LNCAP (cell line): Measurements from ENCODE around the gene DYRK4.

Experiments
- CTCF ChIP-seq: fragments of 450-650 bp; IDR thresholded peaks from 2 replicates; pipeline ENCODE4 v1.5.1; 2017; ENCODE audit warnings: mild to moderate bottlenecking

DYRK4 gene

GRCh38 chr12:4555804-4556203, 6.2 kb upstream of the DYRK4 start:
- no peak for TF ChIP-seq CTCF

- no peak for TF ChIP-seq CTCF
These were observed 5.1 kb upstream of the DYRK4 start for GRCh38 chr12:4556735-4557530.

- no peak for TF ChIP-seq CTCF
These were observed 4.4 kb upstream of the DYRK4 start for GRCh38 chr12:4557586-4557985.

DNA sequence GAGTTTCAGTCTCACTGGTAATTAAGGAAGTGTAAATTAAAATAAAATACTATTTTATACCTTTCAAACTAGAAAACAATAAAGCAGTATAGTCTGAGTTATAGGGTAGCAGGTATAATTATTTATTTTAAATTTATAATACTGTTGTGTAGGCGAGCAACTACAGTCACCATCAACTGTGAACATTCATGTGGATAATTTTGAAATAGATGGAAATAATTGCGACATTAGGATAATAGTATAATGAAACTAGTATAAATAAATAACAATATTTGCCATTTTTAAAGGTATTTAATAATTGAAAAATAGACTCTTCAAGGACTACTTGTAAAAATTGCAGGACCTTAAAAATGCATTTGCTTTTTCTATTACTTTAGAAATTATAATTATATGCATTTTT, 3.8 kb upstream of the DYRK4 start:
- no peak for TF ChIP-seq CTCF

DNA sequence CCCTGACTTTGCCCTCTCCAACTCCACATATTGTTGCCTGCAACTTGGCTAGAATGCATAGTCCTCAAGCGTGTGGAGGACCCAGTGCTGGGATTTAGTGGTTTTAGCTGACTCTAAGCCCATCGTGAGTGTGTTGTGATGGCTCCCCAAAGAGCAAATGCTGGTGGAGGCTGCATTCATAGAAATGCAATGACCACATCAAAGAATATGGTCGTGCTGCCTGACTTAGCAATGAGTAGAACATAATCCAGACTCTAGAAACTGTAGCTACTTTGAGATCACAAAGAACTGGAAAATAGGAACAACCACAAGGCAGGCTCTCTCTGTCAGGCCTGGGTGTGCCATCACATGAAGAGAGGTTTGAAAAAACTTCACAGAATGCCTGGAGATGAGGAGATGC, 1.3 kb downstream of the DYRK4 start:
- no peak for TF ChIP-seq CTCF

DNA sequence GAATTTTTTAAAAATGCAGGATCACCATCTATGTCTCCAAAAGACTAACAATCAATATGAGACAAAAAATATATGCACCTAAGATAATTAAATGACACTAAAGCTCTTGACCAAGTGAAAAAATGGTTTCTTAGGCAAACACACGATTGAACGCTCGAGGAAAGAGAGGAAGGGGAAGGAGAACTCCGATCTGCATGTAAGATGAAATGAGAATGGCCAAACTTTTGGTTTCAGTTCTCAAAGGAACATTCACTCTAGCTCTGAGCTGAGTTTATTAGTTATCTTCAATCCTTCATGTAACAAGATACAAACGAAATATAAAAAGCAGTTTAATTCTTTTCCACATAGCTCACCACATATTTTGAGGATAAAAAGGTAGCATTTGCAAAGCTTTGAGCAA, 2.8 kb downstream of the DYRK4 start:
- no peak for TF ChIP-seq CTCF

GRCh38 chr12:4566474-4566873, 4.5 kb downstream of the DYRK4 start:
- TF ChIP-seq CTCF = no peak
